Endothelial cell of umbilical vein (primary cell): ENCODE data around the gene RGS12.

Experiments
- EZH2 ChIP-seq: IDR thresholded peaks from 2 replicates; pipeline ENCODE4 v1.6.1; 2012; ENCODE audit warnings: borderline replicate concordance, low read depth, mild to moderate bottlenecking, moderate library complexity, low read length, inconsistent platforms; ENCODE audit not compliant: severe bottlenecking
- FOS ChIP-seq: IDR thresholded peaks from 2 replicates; pipeline ENCODE4 v1.6.1; 2011; ENCODE audit warnings: mild to moderate bottlenecking, low read length, moderate library complexity, borderline replicate concordance; ENCODE audit not compliant: insufficient read depth
- JUN ChIP-seq: IDR thresholded peaks from 2 replicates; pipeline ENCODE4 v1.6.1; 2011; ENCODE audit warnings: borderline replicate concordance, low read depth; ENCODE audit not compliant: insufficient read length, insufficient read depth
- MYC ChIP-seq: IDR thresholded peaks from one replicate; pipeline ENCODE4 v1.6.1; 2011; ENCODE audit warnings: mild to moderate bottlenecking, low read depth, low read length
- POLR2A ChIP-seq: IDR thresholded peaks from 2 replicates; pipeline ENCODE4 v1.6.1; 2012; ENCODE audit warnings: low read depth, mild to moderate bottlenecking, control low read depth, low read length
- POLR2AphosphoS5 ChIP-seq: IDR thresholded peaks from 2 replicates; pipeline ENCODE4 v1.6.1; 2012; ENCODE audit warnings: low read depth, mild to moderate bottlenecking, control low read depth, low read length, moderate library complexity; ENCODE audit not compliant: insufficient read depth
- TF ChIP-seq, protein P1 (sequence below), 2 donors: IDR thresholded peaks; 1 replicate in 1 of 2; 2 replicates in 1 of 2; pipeline ENCODE4 v1.5.1; 2011; ENCODE audit warnings: low read length in 2 of 2, mild to moderate bottlenecking in 2 of 2, moderate library complexity in 2 of 2, control low read depth in 1 of 2, inconsistent platforms in 1 of 2, low read depth in 1 of 2; ENCODE audit not compliant: insufficient read depth in 1 of 2; ENCODE audit errors: extremely low read depth in 1 of 2

DNA sequence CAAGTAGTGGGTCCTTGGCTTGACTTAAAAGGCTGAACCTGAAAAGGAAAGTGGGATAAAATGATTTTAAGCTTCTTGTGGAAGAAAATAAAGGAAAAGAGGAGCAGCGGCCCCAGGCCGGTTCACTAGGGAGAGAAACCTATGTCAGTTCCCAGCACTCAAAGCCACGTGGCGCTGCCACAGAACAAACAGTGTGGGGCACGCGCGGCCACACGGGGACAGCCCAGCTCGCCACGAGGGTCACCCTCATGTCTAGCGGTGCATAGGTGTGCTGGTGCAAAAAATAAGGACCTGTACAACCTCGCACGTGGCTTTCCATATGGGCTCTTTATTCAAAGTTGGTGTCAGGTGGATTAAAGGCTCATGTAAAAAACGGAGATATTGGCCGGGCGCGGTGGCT is 26.7 kb upstream of the RGS12 start:
- TF ChIP-seq, protein P1, sequence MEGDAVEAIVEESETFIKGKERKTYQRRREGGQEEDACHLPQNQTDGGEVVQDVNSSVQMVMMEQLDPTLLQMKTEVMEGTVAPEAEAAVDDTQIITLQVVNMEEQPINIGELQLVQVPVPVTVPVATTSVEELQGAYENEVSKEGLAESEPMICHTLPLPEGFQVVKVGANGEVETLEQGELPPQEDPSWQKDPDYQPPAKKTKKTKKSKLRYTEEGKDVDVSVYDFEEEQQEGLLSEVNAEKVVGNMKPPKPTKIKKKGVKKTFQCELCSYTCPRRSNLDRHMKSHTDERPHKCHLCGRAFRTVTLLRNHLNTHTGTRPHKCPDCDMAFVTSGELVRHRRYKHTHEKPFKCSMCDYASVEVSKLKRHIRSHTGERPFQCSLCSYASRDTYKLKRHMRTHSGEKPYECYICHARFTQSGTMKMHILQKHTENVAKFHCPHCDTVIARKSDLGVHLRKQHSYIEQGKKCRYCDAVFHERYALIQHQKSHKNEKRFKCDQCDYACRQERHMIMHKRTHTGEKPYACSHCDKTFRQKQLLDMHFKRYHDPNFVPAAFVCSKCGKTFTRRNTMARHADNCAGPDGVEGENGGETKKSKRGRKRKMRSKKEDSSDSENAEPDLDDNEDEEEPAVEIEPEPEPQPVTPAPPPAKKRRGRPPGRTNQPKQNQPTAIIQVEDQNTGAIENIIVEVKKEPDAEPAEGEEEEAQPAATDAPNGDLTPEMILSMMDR (IDR thresholded peaks at IDR 0.05; ENCODE audit: extremely low read depth in 1 of 2, insufficient read depth in 1 of 2, low read depth in 1 of 2, low read length in 2 of 2), result no peak
- TF ChIP-seq MYC (no peak), POLR2AphosphoS5 (no peak), FOS (no peak), POLR2A (no peak), JUN (no peak), EZH2 (no peak)
